ENCODE measurements around the gene LSAMP. TPM values are rescaled to one million over a fixed set of nuclear protein-coding genes. Genes with fewer than 3 reads are reported as not detected.

Gene LSAMP
- total RNA-seq, 4 donors from 2014 or later = 1.2 to 3.0 (median 1.8) TPM

DNA sequence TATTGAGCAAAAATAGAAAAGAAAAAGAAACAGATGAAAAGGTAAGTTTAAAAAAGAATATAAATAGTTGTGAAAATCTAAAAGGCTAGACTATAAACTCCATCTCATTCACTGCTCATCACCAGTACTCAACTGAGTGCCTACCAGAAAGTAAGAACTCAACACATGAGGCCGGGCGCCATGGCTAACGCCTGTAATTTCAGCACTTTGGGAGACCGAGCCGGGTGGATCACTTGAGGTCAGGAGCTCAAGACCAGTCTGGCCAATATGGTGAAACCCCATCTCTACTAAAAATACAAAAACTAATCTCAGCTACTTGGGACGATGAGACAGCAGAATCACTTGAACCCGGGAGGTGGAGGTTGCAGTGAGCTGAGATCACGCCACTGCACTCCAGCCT, 19.3 kb downstream of the LSAMP start:
- Histone ChIP-seq H3K9me3 (no peaks in the 10 kb centered on the region), H3K27me3 (no peaks in the 10 kb centered on the region), H3K36me3 (no peaks in the 10 kb centered on the region), H3K4me1 (no peaks in the 10 kb centered on the region), H3K4me3 (no peak overlapping the region), H3K27ac (replicated peaks in 1 of 4) (no peak overlapping the region)
- no peak for DNase-seq (ENCODE audit: extremely low spot score)
- TF ChIP-seq, protein P1, sequence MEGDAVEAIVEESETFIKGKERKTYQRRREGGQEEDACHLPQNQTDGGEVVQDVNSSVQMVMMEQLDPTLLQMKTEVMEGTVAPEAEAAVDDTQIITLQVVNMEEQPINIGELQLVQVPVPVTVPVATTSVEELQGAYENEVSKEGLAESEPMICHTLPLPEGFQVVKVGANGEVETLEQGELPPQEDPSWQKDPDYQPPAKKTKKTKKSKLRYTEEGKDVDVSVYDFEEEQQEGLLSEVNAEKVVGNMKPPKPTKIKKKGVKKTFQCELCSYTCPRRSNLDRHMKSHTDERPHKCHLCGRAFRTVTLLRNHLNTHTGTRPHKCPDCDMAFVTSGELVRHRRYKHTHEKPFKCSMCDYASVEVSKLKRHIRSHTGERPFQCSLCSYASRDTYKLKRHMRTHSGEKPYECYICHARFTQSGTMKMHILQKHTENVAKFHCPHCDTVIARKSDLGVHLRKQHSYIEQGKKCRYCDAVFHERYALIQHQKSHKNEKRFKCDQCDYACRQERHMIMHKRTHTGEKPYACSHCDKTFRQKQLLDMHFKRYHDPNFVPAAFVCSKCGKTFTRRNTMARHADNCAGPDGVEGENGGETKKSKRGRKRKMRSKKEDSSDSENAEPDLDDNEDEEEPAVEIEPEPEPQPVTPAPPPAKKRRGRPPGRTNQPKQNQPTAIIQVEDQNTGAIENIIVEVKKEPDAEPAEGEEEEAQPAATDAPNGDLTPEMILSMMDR (IDR thresholded peaks at IDR 0.05) = no peak
- TF ChIP-seq POLR2AphosphoS5 (IDR thresholded peaks at IDR 0.05) = no peak
- TF ChIP-seq EP300 (IDR thresholded peaks at IDR 0.05) = no peak
- TF ChIP-seq POLR2A (IDR thresholded peaks at IDR 0.05; ENCODE audit: low read depth) = no peak
- intact Hi-C loops (cut with DNase I) = no loop called here
- WGBS = 92% methylated on average over 7 of the region's 8 CpGs

DNA sequence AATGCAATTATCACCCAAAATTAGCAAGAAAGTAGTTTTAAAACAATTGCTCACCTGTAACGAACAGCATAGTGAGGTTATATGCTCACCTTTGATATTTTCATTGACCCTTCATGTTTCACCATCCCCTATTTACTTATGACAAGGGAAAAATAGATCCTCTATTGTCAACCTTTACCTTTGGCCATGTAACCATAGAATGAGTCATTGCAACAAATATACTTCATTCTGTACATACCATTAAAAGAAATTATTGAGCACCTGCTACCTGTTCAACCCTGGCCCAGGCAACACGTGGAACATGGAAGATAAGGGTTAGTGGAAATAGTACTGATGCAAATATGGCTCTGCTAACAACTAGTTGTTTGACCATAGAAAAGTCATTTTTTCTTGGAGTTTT, 20.2 kb downstream of the LSAMP start:
- WGBS = 82% methylated on average over 2 of the region's 2 CpGs
- H3K36me3 ChIP-seq = no peaks in the 10 kb centered on the region
- no peak for DNase-seq (ENCODE audit: extremely low spot score)
- H3K4me1 ChIP-seq = no peaks in the 10 kb centered on the region
- intact Hi-C loops (cut with DNase I) = no loop called here
- no peak overlapping the region for H3K4me3 ChIP-seq
- no peaks in the 10 kb centered on the region for H3K27me3 ChIP-seq
- TF ChIP-seq EP300 (IDR thresholded peaks at IDR 0.05) = no peak
- TF ChIP-seq, protein P1 (IDR thresholded peaks at IDR 0.05) = no peak
- TF ChIP-seq POLR2AphosphoS5 (IDR thresholded peaks at IDR 0.05) = no peak
- no peak for TF ChIP-seq POLR2A (IDR thresholded peaks at IDR 0.05; ENCODE audit: low read depth)
- no peaks in the 10 kb centered on the region for H3K9me3 ChIP-seq
- H3K27ac ChIP-seq (replicated peaks in 1 of 4) = no peak overlapping the region

DNA sequence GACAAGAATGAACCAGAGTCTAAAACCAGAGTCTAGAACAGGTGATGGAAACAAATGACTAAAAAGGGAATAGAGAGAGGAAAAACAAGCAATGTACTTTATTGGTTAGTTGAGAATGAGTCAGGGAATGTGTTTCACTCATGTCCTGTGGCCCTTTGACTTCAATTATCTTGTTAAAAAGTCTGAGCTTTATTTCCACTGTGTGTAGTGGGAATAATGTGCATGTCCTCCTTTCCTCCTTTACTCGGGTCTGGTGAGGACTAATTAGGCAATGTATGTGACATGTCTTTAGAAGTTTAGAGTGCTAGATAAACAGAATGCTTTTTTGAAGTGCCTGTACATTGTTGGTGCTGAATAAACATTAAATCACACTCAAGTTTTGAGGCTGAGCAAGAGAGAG, 21.3 kb downstream of the LSAMP start:
- H3K36me3 ChIP-seq = no peaks in the 10 kb centered on the region
- DNase-seq (ENCODE audit: extremely low spot score) = no peak
- intact Hi-C loops (cut with DNase I) = no loop called here
- H3K9me3 ChIP-seq = no peaks in the 10 kb centered on the region
- no peak overlapping the region for H3K27ac ChIP-seq (replicated peaks in 1 of 4)
- no peaks in the 10 kb centered on the region for H3K27me3 ChIP-seq
- WGBS = 5% methylated on average over 1 of the region's 1 CpG
- TF ChIP-seq POLR2A (IDR thresholded peaks at IDR 0.05; ENCODE audit: low read depth) (no peak), EP300 (IDR thresholded peaks at IDR 0.05) (no peak), POLR2AphosphoS5 (IDR thresholded peaks at IDR 0.05) (no peak)
- TF ChIP-seq, protein P1 (IDR thresholded peaks at IDR 0.05) = no peak
- no peak overlapping the region for H3K4me3 ChIP-seq
- H3K4me1 ChIP-seq = no peaks in the 10 kb centered on the region

DNA sequence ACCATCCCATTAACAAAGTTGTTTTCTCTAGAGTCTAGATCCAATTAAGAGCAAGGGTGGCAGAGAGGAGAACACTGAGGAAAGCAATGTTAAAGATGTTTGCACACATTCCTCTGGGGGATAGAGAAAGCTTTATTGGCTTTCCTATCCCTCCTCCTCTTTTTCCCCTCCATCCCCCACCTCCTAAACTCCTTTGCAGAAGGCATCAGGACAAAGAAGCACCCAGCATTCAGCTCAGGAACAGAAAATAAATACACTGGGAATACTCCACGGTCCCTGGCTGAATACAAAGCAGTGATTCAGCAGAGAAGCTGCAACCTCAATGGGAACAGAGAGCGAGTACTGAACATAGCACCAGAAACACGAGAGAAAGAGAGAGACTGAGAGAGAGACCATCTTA, 21.9 kb downstream of the LSAMP start:
- H3K27me3 ChIP-seq = no peaks in the 10 kb centered on the region
- H3K4me3 ChIP-seq = no peak overlapping the region
- no peaks in the 10 kb centered on the region for H3K9me3 ChIP-seq
- H3K27ac ChIP-seq (replicated peaks in 1 of 4) = no peak overlapping the region
- DNase-seq (ENCODE audit: extremely low spot score) = no peak
- no peaks in the 10 kb centered on the region for H3K36me3 ChIP-seq
- no peak for TF ChIP-seq POLR2AphosphoS5 (IDR thresholded peaks at IDR 0.05)
- TF ChIP-seq POLR2A (IDR thresholded peaks at IDR 0.05; ENCODE audit: low read depth) = no peak
- TF ChIP-seq, protein P1 (IDR thresholded peaks at IDR 0.05) = no peak
- TF ChIP-seq EP300 (IDR thresholded peaks at IDR 0.05) = no peak
- H3K4me1 ChIP-seq = no peaks in the 10 kb centered on the region
- intact Hi-C loops (cut with DNase I) = no loop called here
- 37% methylated on average over 3 of the region's 3 CpGs for WGBS

DNA sequence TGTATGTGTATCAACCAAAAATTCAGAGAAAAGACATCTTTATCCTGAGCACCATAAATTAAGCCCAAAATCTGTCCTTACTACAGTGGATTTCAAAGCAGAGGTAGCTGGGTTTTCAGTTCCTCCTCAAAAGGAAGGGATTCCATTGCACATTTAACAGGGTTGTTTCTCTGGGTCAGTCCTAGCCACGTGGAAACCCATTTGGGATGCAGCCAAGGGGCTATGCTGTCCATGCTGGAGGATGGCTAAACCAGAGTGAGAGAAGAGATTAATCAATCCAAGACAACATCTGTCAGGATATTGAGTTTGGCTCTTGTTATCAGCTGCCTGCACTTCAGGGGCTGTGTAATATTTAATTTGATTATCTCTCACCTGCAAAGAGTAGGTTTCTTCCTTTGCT, 28.1 kb downstream of the LSAMP start:
- WGBS = 30% methylated on average over 1 of the region's 1 CpG
- no peak for TF ChIP-seq POLR2A (IDR thresholded peaks at IDR 0.05; ENCODE audit: low read depth)
- TF ChIP-seq EP300 (IDR thresholded peaks at IDR 0.05) = no peak
- TF ChIP-seq POLR2AphosphoS5 (IDR thresholded peaks at IDR 0.05) = no peak
- TF ChIP-seq, protein P1 (IDR thresholded peaks at IDR 0.05) = no peak
- intact Hi-C loops (cut with DNase I) = no loop called here

More for the DNA sequence above, 28.1 kb downstream of the LSAMP start:
- no peak overlapping the region for H3K27ac ChIP-seq (replicated peaks in 1 of 4)
- H3K36me3 ChIP-seq = no peaks in the 10 kb centered on the region
- no peak overlapping the region for H3K4me3 ChIP-seq
- DNase-seq (ENCODE audit: extremely low spot score) = no peak
- no peaks in the 10 kb centered on the region for H3K9me3 ChIP-seq
- H3K27me3 ChIP-seq = no peaks in the 10 kb centered on the region
- no peaks in the 10 kb centered on the region for H3K4me1 ChIP-seq

Measured in esophagus muscularis mucosa (tissue), 4 donors.